Gastrocnemius medialis (tissue), 4 donors: ENCODE results near the gene PIP4K2A.

ENCODE experiments used
- CTCF ChIP-seq, 5 experiments: fragments of 450-650 bp in 3 of 5; fragments of 200-600 bp in 2 of 5; sonication (generic) in 2 of 5; IDR thresholded peaks in 4 of 5; conservative IDR thresholded peaks in 1 of 5; 1 replicate in 4 of 5; 2 replicates in 1 of 5; pipeline ENCODE4 v1.5.1; 2016 to 2019; ENCODE audit warnings: antibody characterized with exemption in 5 of 5, mild to moderate bottlenecking in 3 of 5, moderate library complexity in 3 of 5
- POLR2A ChIP-seq, 2 donors: fragments of 450-650 bp; IDR thresholded peaks; one replicate each; pipeline ENCODE4 v1.6.1; 2017; ENCODE audit warnings: antibody characterized with exemption in 2 of 2, mild to moderate bottlenecking in 2 of 2, moderate library complexity in 2 of 2

- TF ChIP-seq CTCF (IDR thresholded peaks at IDR 0.05 in 4 of 5, conservative IDR thresholded peaks at IDR 0.05 in 1 of 5) (no peak), POLR2A (IDR thresholded peaks at IDR 0.05) (no peak)
Measured at GRCh38 chr10:22593026-22593425, 121.4 kb downstream of the PIP4K2A start.
